Transverse colon (tissue), 4 donors: Measurements from ENCODE around the gene CDA.

ENCODE experiments used
- CTCF ChIP-seq, 5 experiments: fragments of 200-600 bp in 3 of 5; fragments of 450-650 bp in 2 of 5; sonication (generic) in 3 of 5; IDR thresholded peaks; 1 replicate in 2 of 5; 2 replicates in 3 of 5; pipeline ENCODE4 v1.5.1; 2016 to 2017; ENCODE audit warnings: antibody characterized with exemption in 5 of 5, inconsistent platforms in 3 of 5, mild to moderate bottlenecking in 2 of 5, moderate library complexity in 1 of 5
- POLR2A ChIP-seq: fragments of 450-650 bp; IDR thresholded peaks from one replicate; pipeline ENCODE4 v1.6.1; 2016; ENCODE audit warnings: antibody characterized with exemption, mild to moderate bottlenecking, moderate library complexity
- POLR2AphosphoS5 ChIP-seq, 3 donors: sonication (generic); formaldehyde crosslinking; IDR thresholded peaks; one replicate each; pipeline ENCODE4 v1.6.1; 2016; ENCODE audit warnings: antibody characterized with exemption in 3 of 3

- TF ChIP-seq POLR2AphosphoS5 (IDR thresholded peaks at IDR 0.05) (no peak), CTCF (IDR thresholded peaks at IDR 0.05) (no peak), POLR2A (no peak)
Measured at GRCh38 chr1:20593756-20594155, 4.9 kb downstream of the CDA start.
